OCI-LY7 (cell line): Measurements from ENCODE around the gene ZSCAN10.

Experiments used
- EZH2phosphoT487 ChIP-seq: fragments of 200-600 bp; sonication (generic); IDR thresholded peaks from 2 replicates; pipeline ENCODE4 v1.6.1; 2018; ENCODE audit warnings: low read depth, borderline replicate concordance, mild to moderate bottlenecking, mixed run types, antibody characterized with exemption, low read length, moderate library complexity, mixed read lengths
- TF ChIP-seq, protein P1 (sequence below): fragments of 200-600 bp; sonication (generic); conservative IDR thresholded peaks from 2 replicates; pipeline ENCODE4 v1.5.1; 2014; ENCODE audit warnings: mild to moderate bottlenecking, antibody characterized with exemption, low read length, moderate library complexity, mixed read lengths

- TF ChIP-seq EZH2phosphoT487, result no peak
- TF ChIP-seq, protein P1, sequence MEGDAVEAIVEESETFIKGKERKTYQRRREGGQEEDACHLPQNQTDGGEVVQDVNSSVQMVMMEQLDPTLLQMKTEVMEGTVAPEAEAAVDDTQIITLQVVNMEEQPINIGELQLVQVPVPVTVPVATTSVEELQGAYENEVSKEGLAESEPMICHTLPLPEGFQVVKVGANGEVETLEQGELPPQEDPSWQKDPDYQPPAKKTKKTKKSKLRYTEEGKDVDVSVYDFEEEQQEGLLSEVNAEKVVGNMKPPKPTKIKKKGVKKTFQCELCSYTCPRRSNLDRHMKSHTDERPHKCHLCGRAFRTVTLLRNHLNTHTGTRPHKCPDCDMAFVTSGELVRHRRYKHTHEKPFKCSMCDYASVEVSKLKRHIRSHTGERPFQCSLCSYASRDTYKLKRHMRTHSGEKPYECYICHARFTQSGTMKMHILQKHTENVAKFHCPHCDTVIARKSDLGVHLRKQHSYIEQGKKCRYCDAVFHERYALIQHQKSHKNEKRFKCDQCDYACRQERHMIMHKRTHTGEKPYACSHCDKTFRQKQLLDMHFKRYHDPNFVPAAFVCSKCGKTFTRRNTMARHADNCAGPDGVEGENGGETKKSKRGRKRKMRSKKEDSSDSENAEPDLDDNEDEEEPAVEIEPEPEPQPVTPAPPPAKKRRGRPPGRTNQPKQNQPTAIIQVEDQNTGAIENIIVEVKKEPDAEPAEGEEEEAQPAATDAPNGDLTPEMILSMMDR, result no peak
Observed at GRCh38 chr16:3065069-3065741, 33.9 kb downstream of the ZSCAN10 start, which contains the start of gene IL32.
